ENCODE data around the gene ERICH2.
"Not testable (repeated sequence)": the region's sequence is repeated elsewhere in the genome, so short reads cannot be mapped to it uniquely, and the experiment has no call there.

ERICH2 gene

DNA sequence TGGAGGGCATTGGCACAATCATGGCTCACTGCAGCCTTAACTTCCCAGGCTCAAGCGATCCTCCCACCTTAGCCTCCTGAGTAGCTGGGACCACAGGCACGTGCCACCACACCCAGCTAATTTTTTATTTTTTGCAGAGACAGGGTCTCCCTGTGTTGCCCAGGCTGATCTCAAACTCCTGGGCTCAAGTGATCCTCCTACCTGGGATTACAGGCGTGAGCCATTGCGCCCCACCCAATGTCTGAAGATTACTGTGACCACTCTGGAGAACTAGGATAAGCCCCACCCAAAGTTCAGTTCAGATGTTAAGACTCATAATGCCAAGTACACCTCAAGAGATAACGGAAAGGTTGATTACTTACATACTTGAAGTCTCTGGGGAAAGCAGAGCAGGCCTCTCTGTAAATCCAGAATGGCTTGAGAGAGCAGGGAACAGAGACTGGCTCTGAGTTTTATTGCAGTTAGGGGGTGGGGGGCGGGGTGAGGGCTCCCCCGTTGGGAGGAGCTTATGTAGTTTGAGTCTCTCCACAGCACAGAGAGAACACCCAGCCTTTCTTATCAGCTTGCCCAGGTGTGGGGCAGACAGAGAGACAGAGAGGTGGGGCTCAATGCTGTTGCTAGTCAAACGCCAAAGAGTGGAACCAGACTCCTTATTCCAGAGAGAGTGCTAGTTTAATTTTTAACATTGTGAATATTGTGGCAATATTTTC is 26.5 kb upstream of the ERICH2 start:
- DNase-seq (ENCODE audit: low read depth), result no peak
- no peak overlapping the region for H3K4me3 ChIP-seq (ENCODE audit: low read depth, low read length)
- TF ChIP-seq, protein P1, sequence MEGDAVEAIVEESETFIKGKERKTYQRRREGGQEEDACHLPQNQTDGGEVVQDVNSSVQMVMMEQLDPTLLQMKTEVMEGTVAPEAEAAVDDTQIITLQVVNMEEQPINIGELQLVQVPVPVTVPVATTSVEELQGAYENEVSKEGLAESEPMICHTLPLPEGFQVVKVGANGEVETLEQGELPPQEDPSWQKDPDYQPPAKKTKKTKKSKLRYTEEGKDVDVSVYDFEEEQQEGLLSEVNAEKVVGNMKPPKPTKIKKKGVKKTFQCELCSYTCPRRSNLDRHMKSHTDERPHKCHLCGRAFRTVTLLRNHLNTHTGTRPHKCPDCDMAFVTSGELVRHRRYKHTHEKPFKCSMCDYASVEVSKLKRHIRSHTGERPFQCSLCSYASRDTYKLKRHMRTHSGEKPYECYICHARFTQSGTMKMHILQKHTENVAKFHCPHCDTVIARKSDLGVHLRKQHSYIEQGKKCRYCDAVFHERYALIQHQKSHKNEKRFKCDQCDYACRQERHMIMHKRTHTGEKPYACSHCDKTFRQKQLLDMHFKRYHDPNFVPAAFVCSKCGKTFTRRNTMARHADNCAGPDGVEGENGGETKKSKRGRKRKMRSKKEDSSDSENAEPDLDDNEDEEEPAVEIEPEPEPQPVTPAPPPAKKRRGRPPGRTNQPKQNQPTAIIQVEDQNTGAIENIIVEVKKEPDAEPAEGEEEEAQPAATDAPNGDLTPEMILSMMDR (IDR thresholded peaks at IDR 0.05; ENCODE audit: insufficient read depth, low read depth, low read length, missing control alignments), result no peak

DNA sequence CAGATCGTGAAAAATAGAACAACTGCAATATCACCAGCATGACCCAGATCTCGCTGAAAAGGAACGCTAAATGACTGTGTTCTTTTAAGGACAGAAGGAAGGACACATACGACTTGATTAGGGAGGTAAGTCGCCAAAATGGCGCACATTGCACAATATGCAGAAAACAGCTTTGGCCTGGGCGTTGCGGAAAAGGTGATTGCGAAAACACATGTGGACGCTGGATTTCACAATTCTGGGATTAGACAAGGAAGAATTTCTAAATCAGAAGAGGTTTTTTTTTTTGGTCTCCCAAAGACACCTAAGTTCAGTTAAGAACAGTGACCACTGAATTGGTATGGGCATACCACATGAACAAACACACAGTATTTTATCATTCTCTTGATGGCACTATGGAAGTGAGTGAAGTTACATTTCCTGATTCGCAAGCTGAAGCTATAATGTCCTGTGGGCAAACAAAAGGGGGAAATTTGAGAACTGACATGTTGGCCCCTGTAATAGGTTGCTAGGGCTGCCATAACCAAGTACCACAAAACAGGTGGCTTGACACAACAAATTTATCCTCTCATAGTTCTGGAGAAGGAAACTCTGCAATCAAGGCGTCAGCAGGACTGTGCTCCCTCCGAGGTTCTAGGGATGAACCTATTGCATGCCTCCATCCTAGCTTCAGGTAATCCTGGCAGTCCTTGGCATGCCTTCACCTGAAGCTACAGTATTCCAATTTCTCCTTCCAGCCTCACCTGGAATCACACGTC is 25.8 kb upstream of the ERICH2 start:
- no peak overlapping the region for H3K4me3 ChIP-seq (ENCODE audit: low read depth, low read length)
- no peak for DNase-seq (ENCODE audit: low read depth)
- TF ChIP-seq, protein P1 (IDR thresholded peaks at IDR 0.05; ENCODE audit: insufficient read depth, low read depth, low read length, missing control alignments), result no peak

DNA sequence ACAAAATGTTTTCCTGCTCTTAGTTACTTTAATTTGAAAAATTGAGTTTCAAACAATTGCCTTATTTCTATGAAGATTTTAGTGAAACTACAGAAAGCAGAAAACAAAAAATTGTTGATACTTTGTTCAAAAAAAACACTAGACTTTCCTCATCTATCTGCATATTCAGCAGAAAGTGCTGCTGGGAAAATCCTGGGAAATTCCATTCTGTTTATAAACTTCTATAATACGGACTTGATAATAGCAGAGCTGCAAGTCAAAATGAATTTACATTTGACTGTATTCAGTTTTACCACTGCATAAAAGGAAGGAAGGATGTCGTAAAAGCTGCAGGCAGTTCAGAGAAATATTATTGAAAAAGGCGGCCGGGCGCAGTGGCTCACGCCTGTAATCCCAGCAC is 24.9 kb upstream of the ERICH2 start:
- TF ChIP-seq, protein P1 (IDR thresholded peaks at IDR 0.05; ENCODE audit: insufficient read depth, low read depth, low read length, missing control alignments), result no peak
- DNase-seq (ENCODE audit: low read depth), result no peak
- no peak overlapping the region for H3K4me3 ChIP-seq (ENCODE audit: low read depth, low read length)

DNA sequence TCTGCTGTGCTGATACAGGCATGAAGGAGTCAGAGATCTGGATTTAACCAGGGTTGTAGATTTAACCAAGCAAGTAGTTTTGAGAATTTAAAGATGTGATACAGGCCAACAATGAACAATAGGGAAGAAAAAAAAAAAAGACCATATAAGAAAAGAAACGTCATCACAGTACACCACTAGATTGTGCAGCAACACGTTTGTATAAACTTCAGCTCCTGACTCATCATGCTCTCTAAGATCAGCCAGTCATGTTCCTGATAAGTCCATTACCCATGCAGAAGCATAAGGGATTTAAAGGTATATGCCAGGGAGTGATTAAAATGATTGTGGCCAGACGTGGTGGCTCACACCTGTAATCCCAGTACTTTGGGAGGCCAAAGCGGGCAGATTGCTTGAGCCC is 22.3 kb upstream of the ERICH2 start:
- DNase-seq (ENCODE audit: low read depth), result no peak
- TF ChIP-seq, protein P1 (IDR thresholded peaks at IDR 0.05; ENCODE audit: insufficient read depth, low read depth, low read length, missing control alignments), result no peak
- H3K4me3 ChIP-seq (ENCODE audit: low read depth, low read length), result no peak overlapping the region

DNA sequence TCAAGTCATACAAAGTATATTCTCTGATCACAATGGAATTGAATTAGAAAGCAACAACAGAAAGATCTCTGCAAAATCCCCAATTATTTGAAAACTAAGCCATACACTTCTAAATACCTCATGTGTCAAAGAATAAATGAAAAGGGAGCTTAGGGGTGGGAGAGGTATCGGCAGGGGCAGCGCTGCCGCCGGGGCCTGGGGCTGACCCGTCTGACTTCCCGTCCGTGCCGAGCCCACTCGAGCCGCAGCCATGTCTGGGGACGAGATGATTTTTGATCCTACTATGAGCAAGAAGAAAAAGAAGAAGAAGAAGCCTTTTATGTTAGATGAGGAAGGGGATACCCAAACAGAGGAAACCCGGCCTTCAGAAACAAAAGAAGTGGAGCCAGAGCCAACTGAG is 18.6 kb upstream of the ERICH2 start:
- DNase-seq (ENCODE audit: low read depth); H3K4me3 ChIP-seq (ENCODE audit: low read depth, low read length): not testable (repeated sequence)

DNA sequence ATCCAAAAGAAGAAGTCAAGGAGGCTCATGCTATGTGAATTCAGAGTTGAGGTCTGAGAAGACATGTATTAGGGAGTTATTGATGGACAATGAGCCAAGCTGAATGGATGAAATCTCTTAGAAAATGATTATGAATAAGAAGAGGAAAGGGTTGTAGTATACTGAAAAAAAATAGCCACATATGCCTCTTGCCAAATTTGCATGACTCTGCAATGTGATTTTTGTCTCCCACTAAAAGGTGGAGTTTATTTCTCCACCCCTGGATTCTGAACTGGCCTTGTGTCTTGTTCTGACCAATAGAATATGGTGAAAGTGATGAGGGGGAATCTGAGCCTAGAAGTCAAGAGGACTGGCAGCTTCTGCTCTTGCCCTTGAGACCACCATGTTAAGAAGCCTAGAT is 8.6 kb upstream of the ERICH2 start:
- TF ChIP-seq, protein P1 (IDR thresholded peaks at IDR 0.05; ENCODE audit: insufficient read depth, low read depth, low read length, missing control alignments), result no peak
- no peak overlapping the region for H3K4me3 ChIP-seq (ENCODE audit: low read depth, low read length)
- DNase-seq (ENCODE audit: low read depth), result no peak

DNA sequence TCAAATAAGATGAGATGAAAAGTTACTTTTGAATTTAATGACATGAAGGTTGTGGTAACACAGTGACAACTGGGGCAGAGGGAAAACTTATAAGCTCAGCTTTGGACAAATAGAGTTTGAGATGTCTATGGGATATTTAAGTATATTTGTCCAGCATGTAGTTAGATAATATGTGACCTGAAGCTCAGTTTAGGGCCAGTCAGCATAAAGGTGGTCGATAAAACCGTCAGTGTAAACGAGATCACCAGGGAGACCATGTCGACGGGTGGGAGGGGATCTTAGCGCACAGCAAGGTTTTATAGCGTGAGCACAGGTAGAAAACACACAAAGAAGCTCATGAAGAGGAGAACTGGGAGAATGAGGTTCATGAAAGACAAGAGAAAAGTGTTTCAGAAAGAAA is 7.4 kb upstream of the ERICH2 start:
- DNase-seq (ENCODE audit: low read depth), result no peak
- TF ChIP-seq, protein P1 (IDR thresholded peaks at IDR 0.05; ENCODE audit: insufficient read depth, low read depth, low read length, missing control alignments), result no peak
- H3K4me3 ChIP-seq (ENCODE audit: low read depth, low read length), result no peak overlapping the region

Measured in GM12865 (cell line).